ENCODE data around the gene CDRT4.

DNA sequence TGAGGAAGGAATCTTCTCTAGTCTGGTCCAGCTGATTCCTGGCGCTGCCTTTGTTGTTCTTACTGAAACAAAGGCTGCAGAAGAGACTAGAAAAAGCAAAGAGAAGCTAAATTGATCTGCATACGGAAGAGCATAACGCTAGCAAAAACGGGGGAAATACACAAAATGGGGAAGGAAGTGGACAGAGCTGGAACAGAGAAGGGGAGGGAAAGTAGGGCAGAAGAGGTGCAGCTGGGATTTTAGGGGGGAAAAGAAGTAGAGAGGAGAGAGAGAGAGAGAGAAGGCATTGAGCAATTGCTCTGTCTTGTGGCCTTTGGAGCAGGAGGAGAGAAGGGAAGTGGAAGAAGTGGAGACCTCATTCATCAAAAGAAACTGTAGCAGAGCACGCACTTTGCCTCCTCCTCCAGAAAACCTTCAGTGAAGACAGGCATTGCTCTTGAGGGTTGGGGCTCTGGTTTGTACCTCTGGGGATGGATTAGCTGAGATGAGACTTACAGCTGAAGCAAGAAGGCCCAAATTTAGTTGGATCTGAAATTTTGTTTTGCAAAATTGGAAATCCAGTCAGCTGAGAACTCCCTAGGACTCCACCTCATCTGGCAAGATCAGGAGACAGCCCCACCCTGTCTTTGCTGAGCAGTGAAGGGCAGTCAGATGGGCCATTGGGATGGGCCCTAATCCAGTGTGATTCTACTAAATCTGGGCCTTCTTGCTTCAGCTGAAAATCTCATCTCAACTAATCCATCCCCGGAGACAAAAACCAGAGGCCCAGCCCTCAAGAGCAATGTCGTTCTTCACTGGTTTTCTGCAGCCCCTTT is 55.8 kb downstream of the CDRT4 start:
- TF ChIP-seq, protein P1, sequence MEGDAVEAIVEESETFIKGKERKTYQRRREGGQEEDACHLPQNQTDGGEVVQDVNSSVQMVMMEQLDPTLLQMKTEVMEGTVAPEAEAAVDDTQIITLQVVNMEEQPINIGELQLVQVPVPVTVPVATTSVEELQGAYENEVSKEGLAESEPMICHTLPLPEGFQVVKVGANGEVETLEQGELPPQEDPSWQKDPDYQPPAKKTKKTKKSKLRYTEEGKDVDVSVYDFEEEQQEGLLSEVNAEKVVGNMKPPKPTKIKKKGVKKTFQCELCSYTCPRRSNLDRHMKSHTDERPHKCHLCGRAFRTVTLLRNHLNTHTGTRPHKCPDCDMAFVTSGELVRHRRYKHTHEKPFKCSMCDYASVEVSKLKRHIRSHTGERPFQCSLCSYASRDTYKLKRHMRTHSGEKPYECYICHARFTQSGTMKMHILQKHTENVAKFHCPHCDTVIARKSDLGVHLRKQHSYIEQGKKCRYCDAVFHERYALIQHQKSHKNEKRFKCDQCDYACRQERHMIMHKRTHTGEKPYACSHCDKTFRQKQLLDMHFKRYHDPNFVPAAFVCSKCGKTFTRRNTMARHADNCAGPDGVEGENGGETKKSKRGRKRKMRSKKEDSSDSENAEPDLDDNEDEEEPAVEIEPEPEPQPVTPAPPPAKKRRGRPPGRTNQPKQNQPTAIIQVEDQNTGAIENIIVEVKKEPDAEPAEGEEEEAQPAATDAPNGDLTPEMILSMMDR (IDR thresholded peaks at IDR 0.05; ENCODE audit: extremely low read depth in 1 of 2, insufficient read depth in 1 of 2, low read depth in 1 of 2, low read length in 2 of 2) = no peak
- TF ChIP-seq POLR2A (IDR thresholded peaks at IDR 0.05; ENCODE audit: low read depth, low read length) (no peak), EZH2 (IDR thresholded peaks at IDR 0.05; ENCODE audit: borderline replicate concordance, low read depth, low read length, severe bottlenecking) (no peak), MYC (IDR thresholded peaks at IDR 0.05; ENCODE audit: low read depth, low read length) (no peak), POLR2AphosphoS5 (IDR thresholded peaks at IDR 0.05; ENCODE audit: insufficient read depth, low read depth, low read length) (no peak), JUN (IDR thresholded peaks at IDR 0.05; ENCODE audit: borderline replicate concordance, insufficient read depth, insufficient read length, low read depth) (no peak), FOS (IDR thresholded peaks at IDR 0.05; ENCODE audit: borderline replicate concordance, insufficient read depth, low read length) (no peak), GATA2 (IDR thresholded peaks at IDR 0.05; ENCODE audit: insufficient read depth, insufficient read length, low read depth, low read length) (no peak)
- TF ChIP-seq, protein P2, sequence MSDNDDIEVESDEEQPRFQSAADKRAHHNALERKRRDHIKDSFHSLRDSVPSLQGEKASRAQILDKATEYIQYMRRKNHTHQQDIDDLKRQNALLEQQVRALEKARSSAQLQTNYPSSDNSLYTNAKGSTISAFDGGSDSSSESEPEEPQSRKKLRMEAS (IDR thresholded peaks at IDR 0.05; ENCODE audit: insufficient read depth, insufficient read length) = no peak

Measured in endothelial cell of umbilical vein (primary cell).